Peyer's patch (tissue), 4 donors: ENCODE measurements around the gene NTNG2.

Experiments
- POLR2A ChIP-seq, 2 donors: fragments of 450-650 bp; IDR thresholded peaks; one replicate each; pipeline ENCODE4 v1.5.1; 2017; ENCODE audit warnings: antibody characterized with exemption in 2 of 2, mild to moderate bottlenecking in 2 of 2, moderate library complexity in 2 of 2
- TF ChIP-seq, protein P1 (sequence below), 6 experiments: fragments of 450-650 bp in 4 of 6; fragments of 200-600 bp in 2 of 6; sonication (generic) in 1 of 6; IDR thresholded peaks; one replicate each; pipeline ENCODE4 v1.5.1; 2017 to 2019; ENCODE audit warnings: antibody characterized with exemption in 6 of 6, mild to moderate bottlenecking in 3 of 6, moderate library complexity in 1 of 6

DNA sequence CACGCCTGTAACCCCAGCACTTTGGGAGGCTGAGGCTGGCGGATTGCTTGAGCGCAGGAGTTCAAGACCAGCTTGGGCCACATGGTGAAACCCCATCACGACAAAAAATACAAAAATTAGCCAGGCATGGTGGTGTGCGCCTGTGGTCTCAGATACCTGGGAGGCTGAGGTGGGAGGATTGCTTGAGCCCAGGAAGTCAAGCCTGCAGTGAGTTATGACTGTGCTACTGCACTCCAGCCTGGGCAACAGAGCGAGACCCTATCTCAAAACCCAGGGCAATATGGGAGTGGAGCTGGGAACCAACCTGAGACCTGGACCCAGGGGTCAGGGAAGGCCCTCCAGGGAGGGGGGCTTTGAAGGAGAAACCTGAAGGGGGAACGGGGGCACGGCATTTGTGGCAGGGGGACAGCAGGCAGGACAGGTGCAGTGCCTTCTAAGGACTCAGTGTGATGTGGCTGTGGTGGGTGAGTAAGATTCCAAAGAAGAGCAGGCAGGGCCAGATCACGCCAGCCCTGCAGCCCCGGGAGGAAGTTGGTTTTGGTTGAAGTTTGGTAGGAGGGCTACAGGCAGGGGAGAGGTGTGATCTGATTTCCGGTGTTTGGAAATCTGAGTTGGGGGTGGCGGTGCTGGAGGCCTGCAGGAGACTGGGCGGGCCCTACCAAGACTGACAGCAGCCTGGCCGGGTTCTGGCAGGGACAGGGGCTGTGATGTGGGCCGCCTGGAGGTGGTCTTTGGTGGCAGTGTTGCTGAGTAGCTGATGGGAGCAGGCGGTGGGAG is 46.2 kb downstream of the NTNG2 start:
- TF ChIP-seq, protein P1, sequence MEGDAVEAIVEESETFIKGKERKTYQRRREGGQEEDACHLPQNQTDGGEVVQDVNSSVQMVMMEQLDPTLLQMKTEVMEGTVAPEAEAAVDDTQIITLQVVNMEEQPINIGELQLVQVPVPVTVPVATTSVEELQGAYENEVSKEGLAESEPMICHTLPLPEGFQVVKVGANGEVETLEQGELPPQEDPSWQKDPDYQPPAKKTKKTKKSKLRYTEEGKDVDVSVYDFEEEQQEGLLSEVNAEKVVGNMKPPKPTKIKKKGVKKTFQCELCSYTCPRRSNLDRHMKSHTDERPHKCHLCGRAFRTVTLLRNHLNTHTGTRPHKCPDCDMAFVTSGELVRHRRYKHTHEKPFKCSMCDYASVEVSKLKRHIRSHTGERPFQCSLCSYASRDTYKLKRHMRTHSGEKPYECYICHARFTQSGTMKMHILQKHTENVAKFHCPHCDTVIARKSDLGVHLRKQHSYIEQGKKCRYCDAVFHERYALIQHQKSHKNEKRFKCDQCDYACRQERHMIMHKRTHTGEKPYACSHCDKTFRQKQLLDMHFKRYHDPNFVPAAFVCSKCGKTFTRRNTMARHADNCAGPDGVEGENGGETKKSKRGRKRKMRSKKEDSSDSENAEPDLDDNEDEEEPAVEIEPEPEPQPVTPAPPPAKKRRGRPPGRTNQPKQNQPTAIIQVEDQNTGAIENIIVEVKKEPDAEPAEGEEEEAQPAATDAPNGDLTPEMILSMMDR (IDR thresholded peaks at IDR 0.05): no peak
- no peak for TF ChIP-seq POLR2A (IDR thresholded peaks at IDR 0.05)
